OCI-LY1 (cell line): Measurements from ENCODE around the gene OPRM1.

Experiments
- EZH2 ChIP-seq: fragments of 200-600 bp; sonication (generic), shearing (Covaris generic); IDR thresholded peaks from 2 replicates; pipeline ENCODE4 v1.8.0; 2017; ENCODE audit warnings: borderline replicate concordance, mixed run types, mild to moderate bottlenecking, antibody characterized with exemption, low read length, moderate library complexity, mixed read lengths
- TF ChIP-seq, protein P1 (sequence below): fragments of 200-600 bp; sonication (generic), shearing (Covaris generic); IDR thresholded peaks from 2 replicates; pipeline ENCODE4 v1.5.1; 2017; ENCODE audit warnings: mild to moderate bottlenecking, antibody characterized with exemption, low read length, moderate library complexity, mixed read lengths

DNA sequence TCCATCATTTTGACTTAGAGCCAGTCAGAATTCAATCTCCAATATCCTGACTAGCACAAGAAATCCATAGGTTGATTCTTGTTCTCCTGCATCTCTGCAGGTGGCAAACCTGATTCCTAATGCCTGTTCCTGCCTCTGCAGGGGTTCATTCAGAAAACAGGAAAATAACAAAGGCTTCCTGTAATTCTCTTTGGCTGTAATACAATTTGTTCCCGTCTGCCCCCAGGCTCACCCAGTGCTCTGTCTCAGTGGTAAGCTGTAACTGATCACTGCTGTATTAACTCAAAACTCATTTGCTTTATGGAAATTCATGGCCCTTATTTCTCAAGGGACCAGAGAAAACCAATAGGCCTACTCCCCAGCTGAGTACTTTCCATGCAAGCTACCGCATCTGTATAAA lies 88.6 kb downstream of the OPRM1 start:
- TF ChIP-seq, protein P1, sequence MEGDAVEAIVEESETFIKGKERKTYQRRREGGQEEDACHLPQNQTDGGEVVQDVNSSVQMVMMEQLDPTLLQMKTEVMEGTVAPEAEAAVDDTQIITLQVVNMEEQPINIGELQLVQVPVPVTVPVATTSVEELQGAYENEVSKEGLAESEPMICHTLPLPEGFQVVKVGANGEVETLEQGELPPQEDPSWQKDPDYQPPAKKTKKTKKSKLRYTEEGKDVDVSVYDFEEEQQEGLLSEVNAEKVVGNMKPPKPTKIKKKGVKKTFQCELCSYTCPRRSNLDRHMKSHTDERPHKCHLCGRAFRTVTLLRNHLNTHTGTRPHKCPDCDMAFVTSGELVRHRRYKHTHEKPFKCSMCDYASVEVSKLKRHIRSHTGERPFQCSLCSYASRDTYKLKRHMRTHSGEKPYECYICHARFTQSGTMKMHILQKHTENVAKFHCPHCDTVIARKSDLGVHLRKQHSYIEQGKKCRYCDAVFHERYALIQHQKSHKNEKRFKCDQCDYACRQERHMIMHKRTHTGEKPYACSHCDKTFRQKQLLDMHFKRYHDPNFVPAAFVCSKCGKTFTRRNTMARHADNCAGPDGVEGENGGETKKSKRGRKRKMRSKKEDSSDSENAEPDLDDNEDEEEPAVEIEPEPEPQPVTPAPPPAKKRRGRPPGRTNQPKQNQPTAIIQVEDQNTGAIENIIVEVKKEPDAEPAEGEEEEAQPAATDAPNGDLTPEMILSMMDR, result no peak
- TF ChIP-seq EZH2, result no peak
